ENCODE data around the gene VWA8.
"Not testable (repeated sequence)": the region's sequence is repeated elsewhere in the genome, so short reads cannot be mapped to it uniquely, and the experiment has no call there.

The VWA8 gene

DNA sequence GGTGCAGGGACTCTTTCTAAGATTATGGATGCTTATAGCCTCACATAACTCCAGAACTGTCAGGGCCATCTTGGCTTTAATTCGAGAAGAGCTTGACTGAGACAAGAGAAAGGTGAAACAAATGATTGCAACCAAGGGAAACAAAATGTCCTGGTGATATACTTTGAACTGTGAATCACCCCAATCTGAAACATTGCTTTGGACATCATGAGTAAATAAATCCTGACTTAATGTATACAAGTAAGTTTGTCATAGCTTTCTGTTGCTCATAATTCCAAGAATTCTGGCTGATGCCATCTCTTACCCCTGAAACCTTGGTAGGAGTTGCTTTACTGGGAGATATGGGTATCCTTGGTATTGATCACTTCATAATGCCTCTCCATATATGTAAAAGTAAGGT lies 5.8 kb upstream of the VWA8 start:
- no peak for DNase-seq (ENCODE audit: low read depth)

DNA sequence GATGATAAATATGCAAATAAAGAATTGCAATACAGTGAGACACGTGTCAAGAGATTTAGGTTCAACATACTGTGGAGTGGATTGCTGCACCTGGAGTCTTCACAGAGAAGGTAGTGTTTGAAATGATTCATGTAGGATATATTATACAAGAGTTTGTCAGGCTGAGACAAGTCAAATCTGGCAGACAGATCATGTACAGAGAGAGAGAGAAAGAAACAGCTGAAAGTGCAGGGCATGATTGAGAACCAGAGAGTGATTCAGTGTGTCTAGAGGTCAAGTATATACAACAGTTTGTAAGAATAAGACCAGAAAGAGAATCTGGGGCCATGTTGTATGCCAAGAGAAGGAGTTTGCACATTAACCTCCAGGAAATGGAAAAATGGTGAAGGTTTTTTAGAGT lies 2.1 kb upstream of the VWA8 start:
- DNase-seq (ENCODE audit: low read depth) = no peak

DNA sequence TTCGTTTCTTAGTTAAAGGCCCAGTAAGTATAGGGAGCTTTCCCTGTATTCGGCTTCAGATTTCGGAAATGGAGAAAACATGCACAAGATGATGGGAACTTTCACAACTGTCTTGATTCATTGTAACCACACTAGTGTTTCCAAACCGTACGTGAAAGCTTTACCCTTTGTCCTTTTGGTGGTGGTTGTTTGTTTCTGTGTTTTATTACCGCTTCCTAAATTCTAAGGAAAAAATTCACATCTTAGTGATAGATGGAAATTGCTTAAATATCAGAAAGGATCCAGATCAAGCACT lies 504 bp upstream of the VWA8 start:
- DNase-seq (ENCODE audit: low read depth) = no peak

DNA sequence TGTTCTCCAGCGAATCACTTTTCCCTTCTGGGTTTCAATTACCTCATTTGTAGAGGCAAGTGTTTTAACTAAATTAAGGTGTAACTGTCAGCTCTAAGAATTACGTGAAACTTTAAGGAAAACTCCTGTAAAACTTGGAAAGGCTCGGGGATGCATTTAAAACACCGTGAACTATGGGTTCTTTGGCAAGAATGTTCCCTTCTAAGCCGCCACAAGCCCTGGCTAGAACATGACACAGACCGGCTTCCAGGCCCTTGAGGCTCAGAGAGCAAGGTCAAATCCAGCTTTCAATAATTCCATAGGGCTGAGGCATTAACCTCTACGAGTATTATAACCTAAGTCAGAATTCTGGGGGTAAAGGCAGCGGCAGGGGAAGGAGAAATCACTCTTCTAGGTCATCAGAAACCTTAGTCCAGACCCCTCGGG lies 685 bp downstream of the VWA8 start:
- DNase-seq (ENCODE audit: low read depth) = peak; percentile 14

DNA sequence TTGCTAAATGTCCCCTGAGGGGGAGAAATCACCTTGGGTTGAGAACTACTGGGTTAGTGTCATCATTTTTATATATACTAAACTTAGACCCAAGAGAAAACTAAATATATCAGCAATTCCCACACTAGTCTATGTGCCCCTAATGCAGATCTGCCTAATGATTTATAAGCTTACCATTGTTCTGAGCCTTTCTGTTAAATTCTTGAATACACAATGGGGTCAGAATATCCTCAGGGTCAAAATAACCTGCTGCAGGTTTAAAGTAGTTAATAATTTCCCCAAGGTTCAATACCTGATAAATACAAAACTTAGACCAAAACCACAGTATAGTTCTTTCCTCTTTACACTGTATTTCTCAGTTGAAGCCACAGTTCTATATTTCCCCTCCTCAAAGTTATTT lies 4.6 kb downstream of the VWA8 start:
- no peak for DNase-seq (ENCODE audit: low read depth)

DNA sequence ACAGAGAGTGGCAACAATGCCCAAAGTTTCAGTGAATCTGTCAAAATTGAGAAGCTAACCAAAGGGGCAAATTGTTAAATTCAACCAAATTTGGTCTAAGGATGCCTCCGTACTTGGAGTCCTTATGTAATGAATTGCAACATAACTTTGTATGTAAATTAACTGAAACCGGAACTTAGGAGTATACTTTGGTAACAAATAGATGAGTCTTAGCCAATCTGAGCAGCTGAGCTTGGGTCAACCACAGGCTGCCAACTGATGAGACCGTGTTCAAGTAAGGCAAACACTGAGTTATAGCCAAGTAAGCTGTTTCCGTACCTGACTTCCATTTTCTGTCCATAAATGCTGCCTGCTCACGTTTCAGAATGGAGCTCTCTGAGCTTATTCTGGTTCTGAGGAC lies 5.3 kb downstream of the VWA8 start:
- no peak for DNase-seq (ENCODE audit: low read depth)

DNA sequence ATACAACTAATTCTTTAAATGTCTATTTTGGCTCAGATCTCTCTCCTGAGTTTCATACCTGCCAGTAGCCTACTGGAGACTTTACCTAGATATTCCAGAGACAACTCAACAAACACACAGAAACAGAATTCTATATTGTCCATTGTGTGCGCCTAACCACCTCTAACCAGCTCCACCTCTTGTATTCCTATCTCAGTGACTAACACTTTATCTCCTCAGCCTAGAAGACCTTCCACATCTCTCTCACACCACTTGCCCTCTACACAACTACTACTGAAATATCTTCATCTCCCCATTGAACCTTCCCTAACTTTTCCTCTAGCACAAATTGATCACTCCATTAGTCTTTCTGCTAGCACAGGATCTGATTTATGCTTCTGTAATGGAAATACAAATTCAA lies 6.7 kb downstream of the VWA8 start:
- no peak for DNase-seq (ENCODE audit: low read depth)

DNA sequence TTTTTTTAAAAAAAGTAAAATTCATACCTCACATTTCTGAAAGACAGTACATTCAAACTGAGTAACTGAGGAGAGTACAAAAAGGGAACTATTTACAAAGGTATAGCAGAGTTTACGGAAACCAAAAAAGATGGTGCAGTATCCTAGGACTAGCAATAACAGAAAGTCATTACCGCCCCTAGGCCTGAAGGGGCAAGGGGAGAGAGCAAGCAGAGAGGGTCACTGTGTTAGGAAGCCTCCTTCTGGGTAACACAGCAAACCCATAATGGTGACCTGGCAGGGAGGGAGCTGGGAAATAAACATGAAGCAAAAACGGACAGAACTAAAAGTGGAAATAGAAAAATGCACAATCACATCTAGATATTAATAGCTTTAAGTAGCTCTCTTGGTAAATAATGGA lies 8.2 kb downstream of the VWA8 start:
- no peak for DNase-seq (ENCODE audit: low read depth)

DNA sequence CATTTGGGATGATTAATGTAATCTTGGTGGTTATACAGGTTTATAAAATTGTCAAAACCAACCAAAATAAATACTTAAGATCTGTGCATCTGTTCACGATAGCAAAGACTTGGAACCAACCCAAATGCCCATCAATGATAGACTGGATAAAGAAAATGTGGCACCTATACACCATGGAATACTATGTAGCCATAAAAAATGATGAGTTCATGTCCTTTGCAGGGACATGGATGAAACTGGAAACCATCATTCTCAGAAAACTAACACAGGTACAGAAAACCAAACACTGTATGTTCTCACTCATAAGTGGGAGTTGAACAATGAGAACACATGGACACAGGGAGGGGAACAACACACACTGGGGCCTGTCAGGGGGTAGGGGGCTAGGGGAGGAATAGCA lies 11.8 kb downstream of the VWA8 start:
- not testable (repeated sequence) for DNase-seq (ENCODE audit: low read depth)

DNA sequence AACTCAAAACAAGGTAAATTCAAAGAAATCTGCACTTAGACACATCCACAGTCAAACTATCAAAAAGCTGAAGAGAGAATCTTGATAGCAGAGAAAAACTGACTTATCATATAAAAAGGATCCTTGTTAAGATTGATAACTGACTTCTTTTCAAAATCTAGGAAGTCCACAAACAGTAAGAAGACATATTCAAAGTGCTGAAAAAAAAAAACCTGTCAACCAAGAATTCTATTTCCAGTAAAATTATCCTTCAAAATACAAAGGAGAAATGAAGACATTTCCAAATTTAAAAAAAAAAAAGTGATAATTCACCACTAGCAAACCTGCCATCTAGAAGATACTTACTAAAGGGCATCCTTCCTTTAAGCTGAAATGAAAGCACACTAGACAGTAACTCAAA lies 15.0 kb downstream of the VWA8 start:
- no peak for DNase-seq (ENCODE audit: low read depth)

DNA sequence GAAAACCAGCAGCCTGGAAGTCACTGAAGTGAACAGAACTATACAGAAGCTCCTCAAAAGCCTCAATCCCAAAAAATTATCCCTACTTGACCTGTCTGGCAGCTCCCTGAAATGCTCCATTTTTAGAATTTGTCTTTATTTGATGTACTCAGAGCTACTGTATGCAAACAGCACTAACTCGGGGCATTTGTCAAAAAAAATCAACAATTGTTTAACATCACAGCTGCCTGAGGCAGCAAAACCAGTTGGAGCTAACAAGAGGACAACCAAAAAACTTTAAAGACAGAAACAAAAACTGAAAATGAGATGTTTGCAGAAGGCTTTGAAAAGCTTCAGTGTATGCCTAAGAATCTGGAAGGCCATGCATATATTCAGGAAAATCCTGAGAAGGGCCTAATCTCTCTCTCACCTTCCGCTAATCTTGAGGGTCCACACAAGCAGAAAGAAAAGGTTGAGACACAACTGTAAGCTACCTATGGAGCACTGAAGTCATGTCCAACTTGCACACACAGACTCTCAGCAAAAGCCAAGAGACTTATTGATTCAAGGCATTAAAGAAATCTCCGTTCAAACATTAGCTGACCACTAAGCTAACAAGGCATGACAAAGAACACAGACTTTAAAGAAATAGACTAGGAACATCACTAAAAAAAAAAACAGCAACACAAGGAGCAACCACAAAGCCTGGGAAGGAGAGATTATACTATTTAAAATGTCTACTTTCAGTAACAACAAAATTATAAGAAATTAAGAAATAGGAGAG lies 16.1 kb downstream of the VWA8 start:
- DNase-seq (ENCODE audit: low read depth) = no peak

DNA sequence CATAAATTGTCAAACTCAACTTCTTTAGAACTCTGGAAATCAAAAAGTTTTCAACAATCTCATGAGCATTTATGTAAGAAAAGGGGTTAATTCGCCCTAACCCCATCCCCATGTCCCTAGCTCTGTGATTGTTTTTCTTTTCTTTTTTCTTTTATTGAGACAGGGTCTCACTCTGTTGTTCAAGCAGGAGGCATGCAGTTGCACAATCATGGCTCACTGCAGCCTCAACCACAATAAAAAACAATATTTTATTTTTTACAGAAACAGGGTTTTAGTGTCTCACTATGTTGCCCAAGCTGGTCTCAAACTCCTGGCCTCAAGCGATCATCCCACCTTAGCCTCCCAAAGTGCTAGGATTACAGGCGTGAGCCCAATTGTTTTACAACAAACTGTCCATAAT lies 16.7 kb downstream of the VWA8 start:
- no peak for DNase-seq (ENCODE audit: low read depth)

DNA sequence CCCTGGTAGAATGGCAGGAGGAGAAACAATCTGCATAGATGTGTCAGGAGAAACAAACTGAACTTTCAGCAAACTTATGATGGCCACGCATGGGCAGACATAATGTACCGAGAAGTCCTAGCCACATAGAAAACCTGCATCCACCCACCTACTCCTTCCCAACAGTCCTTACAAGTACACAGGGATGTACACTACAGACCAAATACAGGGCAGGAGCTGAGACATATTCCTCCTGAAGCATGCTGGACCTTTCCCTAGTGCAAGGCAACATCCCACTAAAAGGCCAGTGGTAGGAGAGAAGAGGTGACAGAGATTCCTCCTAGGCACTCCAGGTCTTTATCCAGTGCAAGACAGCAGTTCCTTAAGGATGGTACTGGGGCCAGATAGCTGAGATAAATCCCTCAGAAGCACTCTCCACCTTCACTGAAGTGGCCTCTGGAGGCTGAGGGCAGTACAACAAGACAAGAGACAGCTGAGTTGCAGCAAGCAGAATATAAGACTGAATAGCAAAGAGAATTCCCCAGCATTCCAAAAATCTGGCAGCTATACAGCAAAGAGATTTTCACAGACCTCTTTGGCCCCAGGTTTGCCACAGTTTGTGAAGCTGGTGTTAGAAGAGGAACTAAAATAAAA lies 18.3 kb downstream of the VWA8 start:
- DNase-seq (ENCODE audit: low read depth) = no peak

DNA sequence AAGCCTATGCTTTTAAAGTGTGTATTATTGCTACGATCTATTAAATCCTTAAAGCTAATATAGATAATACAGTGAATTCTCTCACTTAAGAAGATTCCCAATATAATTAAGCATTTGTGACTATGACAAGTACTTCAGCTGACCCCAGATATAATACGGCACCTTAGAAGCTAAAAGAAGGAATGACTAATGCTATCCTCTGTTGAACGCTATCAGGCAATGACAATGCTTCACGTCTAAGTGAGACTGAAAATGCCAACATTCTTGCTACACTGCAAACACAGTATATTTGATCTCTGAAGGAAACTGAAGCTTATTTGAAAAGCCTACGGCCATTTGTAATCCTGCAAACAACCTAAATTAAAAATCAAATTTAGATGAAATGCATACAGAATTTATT lies 19.7 kb downstream of the VWA8 start:
- no peak for DNase-seq (ENCODE audit: low read depth)

DNA sequence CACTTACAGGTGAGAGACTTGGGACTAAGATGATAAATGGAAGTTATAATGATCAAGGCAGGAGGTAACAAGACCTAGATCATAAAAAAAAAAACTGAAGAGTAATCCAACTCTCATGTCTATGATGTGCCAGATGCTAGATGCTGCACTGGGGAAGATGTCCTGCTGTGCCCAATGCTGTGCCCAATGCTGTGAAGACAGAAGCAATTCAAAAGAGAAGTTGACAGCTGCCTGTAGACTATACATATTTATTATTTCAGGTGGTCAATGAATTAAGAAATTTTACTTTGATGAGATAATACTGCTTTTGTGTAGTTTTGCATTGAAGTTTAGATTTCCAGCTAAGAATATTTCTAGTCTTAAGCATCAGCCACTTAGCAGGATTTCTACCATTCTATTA lies 21.5 kb downstream of the VWA8 start:
- no peak for DNase-seq (ENCODE audit: low read depth)

DNA sequence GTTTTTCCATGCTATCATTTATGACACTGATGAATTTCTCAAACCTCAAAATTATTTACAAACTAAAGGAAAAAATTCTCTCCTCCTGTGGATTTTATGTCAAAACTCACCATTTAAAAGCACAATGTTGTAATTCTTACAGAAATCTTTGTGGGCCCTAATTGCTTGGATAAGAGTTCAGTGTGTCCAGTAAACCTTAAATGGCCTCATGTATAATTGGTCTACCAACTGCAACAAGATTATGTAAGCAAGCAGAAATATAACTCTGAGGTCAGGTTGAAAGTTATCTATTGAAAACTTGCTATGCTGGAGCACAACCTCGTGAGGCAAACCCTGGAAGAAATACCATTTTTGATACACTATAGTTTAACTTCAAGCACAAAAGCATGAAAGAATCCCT lies 22.0 kb downstream of the VWA8 start:
- DNase-seq (ENCODE audit: low read depth) = no peak

DNA sequence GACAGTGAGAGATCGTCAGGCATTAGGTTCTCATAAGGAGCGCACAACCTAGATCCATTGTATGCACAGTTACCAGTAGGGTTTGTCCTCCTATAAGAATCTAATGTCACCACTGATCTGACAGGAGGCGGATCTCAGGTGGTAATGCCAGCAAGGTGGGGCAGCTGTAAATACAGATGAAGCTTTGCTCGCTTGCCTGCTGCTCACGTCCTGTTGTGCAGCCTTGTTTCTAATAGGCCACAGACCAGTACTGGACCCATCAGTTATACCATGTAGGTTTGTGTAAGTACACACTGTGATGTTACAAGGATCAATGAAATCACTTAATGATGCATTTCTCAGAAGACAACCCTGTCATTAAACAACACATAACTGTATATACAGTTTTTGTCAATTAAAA lies 23.5 kb downstream of the VWA8 start:
- DNase-seq (ENCODE audit: low read depth) = no peak

DNA sequence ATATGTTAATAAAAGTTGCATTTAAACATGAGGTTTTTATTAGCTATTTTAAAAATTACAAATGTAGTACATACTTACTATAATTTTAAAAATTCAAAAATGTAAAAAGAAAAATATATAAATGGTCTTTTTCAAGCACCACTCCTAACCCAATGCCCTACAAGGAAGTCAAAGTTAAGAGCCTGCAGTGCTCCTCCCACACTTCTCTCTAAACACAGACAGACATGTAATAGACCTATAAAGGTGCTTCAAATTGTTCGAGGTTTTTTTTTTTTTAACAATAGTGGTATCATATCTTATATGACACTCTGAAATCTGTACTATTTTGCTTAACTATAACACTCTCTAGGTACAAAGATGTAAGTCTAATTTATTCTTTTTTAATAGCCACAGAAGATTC lies 25.4 kb downstream of the VWA8 start:
- no peak for DNase-seq (ENCODE audit: low read depth)

DNA sequence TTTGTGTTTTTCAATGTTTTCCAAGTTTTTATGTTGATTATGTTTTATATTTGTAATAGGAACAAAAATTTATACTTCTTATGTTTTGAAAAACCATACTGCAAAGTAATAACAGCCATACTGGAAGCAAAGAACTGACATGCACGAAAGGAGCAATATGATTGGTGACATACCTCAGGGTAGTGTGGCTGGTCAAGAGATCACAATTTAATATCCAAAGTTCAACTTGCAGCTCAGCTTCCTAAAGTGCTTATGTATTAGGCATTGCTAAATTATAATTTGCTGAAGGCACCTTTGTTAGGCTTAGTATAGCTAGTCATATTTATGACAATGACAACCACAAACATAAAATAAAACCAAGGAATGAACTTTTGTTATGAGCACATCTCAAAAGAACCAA lies 25.9 kb downstream of the VWA8 start:
- no peak for DNase-seq (ENCODE audit: low read depth)

DNA sequence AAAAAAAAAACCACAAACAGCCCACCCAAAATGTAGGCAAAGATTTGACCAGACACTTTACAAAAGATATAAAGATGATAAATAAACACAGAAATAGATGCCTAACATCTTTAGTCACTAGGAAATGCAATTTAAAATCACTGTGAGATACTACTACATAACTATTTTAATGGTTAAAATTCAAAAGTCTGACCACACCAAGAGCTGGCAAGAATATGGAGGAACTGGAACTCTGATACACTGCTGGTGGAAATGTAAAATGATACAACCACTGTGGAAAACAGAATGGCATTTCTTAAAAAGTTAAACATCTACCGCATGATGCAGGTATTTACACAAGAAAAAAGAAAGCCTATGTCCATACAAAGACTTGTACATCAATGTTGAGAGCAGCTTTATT lies 26.8 kb downstream of the VWA8 start:
- no peak for DNase-seq (ENCODE audit: low read depth)

DNA sequence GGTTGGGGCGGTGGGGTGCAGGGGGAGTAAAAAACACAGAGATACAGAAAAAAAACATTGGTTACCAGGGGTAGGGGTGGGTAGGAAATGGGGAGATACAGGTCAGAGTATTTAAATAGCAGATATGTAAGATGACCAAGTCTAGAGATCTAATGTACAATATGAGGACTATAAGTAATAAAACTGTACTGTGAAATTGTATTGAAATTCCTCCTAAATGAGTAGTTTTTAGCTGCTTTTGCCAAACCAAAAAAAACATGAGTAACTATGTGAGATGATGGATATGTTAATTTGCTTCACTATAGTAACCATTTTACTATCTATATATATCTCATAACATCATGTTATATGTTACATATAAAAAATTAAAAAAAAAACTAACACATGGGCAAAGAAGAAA lies 29.6 kb downstream of the VWA8 start:
- no peak for DNase-seq (ENCODE audit: low read depth)

DNA sequence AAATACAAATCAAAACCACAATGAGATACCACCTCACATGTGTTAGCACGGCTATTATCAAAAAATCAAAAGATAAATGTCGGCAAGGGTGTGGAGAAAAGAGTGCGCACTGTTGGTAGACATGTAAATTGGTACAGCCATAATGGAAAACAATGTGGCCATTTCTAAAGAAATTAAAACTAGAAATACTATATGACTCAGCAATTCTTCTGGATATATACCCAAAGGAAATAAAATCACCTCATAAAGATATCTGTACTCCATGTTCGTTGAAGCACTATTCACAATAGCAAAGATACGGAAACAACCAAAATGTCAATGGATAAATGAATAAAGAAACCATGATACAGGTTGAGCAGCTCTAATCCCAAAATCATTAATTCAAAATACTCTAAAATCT lies 30.8 kb downstream of the VWA8 start:
- no peak for DNase-seq (ENCODE audit: low read depth)

DNA sequence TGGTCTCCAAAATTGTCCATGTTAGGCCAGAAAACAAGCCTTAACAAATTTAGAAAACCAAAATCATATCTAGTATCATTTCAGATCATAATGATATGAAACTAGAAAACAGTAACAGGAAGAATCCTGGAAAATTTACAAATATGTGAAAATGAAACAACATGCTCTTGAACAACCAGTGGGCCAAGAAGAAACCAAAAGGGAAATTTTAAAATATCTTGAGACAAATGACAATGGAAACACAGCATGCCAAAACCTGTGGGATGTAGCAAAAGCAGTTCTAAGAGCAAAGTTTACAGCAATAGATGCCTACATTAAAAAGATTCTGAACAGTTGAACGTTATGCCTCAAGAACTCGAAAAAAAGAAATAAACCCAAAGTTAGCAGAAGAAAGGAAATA lies 32.6 kb downstream of the VWA8 start:
- no peak for DNase-seq (ENCODE audit: low read depth)

DNA sequence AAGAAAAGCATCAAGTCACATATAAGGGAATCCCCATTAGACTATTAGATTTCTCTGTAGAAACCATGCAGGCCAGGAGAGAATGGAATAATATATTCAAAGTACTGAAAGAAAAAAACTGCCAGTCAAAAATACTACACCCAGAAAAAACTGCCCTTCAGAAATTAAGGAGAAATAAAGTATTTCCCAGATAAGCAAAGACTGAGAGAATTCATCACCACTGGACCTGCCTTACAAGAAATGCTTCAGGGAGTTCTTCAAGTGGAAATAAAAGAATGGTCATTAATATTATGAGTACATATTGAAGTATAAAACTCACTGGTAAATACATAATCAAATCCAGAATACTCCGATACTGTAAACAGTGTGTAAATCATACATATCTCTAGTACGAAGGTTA lies 35.9 kb downstream of the VWA8 start:
- DNase-seq (ENCODE audit: low read depth) = no peak
